ENCODE data around the gene GATA1. TPM values are rescaled to one million over a fixed set of nuclear protein-coding genes. Genes with fewer than 3 reads are reported as not detected.

GATA1 gene
- polyA plus RNA-seq, 6 donors from 2014 or later: 0.23 to 0.27 TPM; not detected in 4

GRCh38 chrX:48769230-48769629 lies 17.2 kb upstream of the GATA1 start:
- no peak overlapping the region for H3K4me3 Mint-ChIP-seq
- no peak for ATAC-seq (ENCODE audit: low read depth in 2 of 2)
- H3K27ac Mint-ChIP-seq: no peak overlapping the region
- peaks cover 0 to 16% (median 0%) of the 10 kb centered on the region in 3 donors for H3K27me3 Mint-ChIP-seq
- DNase-seq: no peak
- H3K4me1 Mint-ChIP-seq: no peaks in the 10 kb centered on the region
- H3K9me3 Mint-ChIP-seq: peaks cover 0 to 3% (median 0%) of the 10 kb centered on the region in 7 donors
- no peaks in the 10 kb centered on the region for H3K36me3 Mint-ChIP-seq

- no peak for DNase-seq
- Mint-ChIP-seq H3K4me1 (no peaks in the 10 kb centered on the region), H3K27ac (no peak overlapping the region), H3K9me3 (peaks cover 0 to 3% (median 0%) of the 10 kb centered on the region in 7 donors), H3K36me3 (no peaks in the 10 kb centered on the region), H3K4me3 (no peak overlapping the region), H3K27me3 (peaks cover 4 to 24% (median 6%) of the 10 kb centered on the region in 3 donors)
- ATAC-seq (ENCODE audit: low read depth in 2 of 2): no peak
Observed at GRCh38 chrX:48770296-48770695, 16.1 kb upstream of the GATA1 start.

- ATAC-seq (ENCODE audit: low read depth in 2 of 2): no peak
- Mint-ChIP-seq H3K27me3 (peaks cover 4 to 42% (median 22%) of the 10 kb centered on the region in 3 donors), H3K4me3 (no peak overlapping the region), H3K36me3 (no peaks in the 10 kb centered on the region), H3K27ac (no peak overlapping the region), H3K9me3 (peaks cover 0 to 8% (median 0%) of the 10 kb centered on the region in 7 donors), H3K4me1 (no peaks in the 10 kb centered on the region)
- DNase-seq: no peak
Observed at GRCh38 chrX:48772602-48773001, 13.8 kb upstream of the GATA1 start.

- H3K9me3 Mint-ChIP-seq: peaks cover 0 to 8% (median 0%) of the 10 kb centered on the region in 7 donors
- DNase-seq (no peak), ATAC-seq (ENCODE audit: low read depth in 2 of 2) (no peak)
- H3K4me3 Mint-ChIP-seq: no peak overlapping the region
- peaks cover 4 to 44% (median 23%) of the 10 kb centered on the region in 3 donors for H3K27me3 Mint-ChIP-seq
- no peaks in the 10 kb centered on the region for H3K36me3 Mint-ChIP-seq
- H3K27ac Mint-ChIP-seq: no peak overlapping the region
- no peaks in the 10 kb centered on the region for H3K4me1 Mint-ChIP-seq
Observed at GRCh38 chrX:48776818-48777439, 9.5 kb upstream of the GATA1 start.

- Mint-ChIP-seq H3K36me3 (no peaks in the 10 kb centered on the region), H3K9me3 (peaks cover 0 to 8% (median 0%) of the 10 kb centered on the region in 7 donors), H3K4me3 (no peak overlapping the region), H3K27me3 (peaks cover 4 to 26% (median 23%) of the 10 kb centered on the region in 3 donors), H3K27ac (no peak overlapping the region), H3K4me1 (no peaks in the 10 kb centered on the region)
- ATAC-seq (ENCODE audit: low read depth in 2 of 2): no peak
- DNase-seq: no peak
Observed at GRCh38 chrX:48779399-48779798, 7.0 kb upstream of the GATA1 start.

GRCh38 chrX:48781705-48782104 lies 4.7 kb upstream of the GATA1 start:
- no peaks in the 10 kb centered on the region for H3K36me3 Mint-ChIP-seq

GRCh38 chrX:48782216-48782615 lies 4.2 kb upstream of the GATA1 start:
- Mint-ChIP-seq H3K27me3 (peaks cover 2 to 23% (median 15%) of the 10 kb centered on the region in 3 donors), H3K4me1 (peaks cover 0 to under 1% (median 0%) of the 10 kb centered on the region in 3 donors), H3K36me3 (no peaks in the 10 kb centered on the region), H3K9me3 (peaks cover 0 to 4% (median 0%) of the 10 kb centered on the region in 7 donors), H3K27ac (no peak overlapping the region), H3K4me3 (no peak overlapping the region)
- ATAC-seq (ENCODE audit: low read depth in 2 of 2): no peak
- no peak for DNase-seq

More at GRCh38 chrX:48781705-48782104, 4.7 kb upstream of the GATA1 start:
- no peak overlapping the region for H3K27ac Mint-ChIP-seq
- H3K9me3 Mint-ChIP-seq: peaks cover 0 to 8% (median 0%) of the 10 kb centered on the region in 7 donors
- DNase-seq (no peak), ATAC-seq (ENCODE audit: low read depth in 2 of 2) (no peak)
- H3K27me3 Mint-ChIP-seq: peaks cover 0 to 23% (median 15%) of the 10 kb centered on the region in 3 donors
- no peaks in the 10 kb centered on the region for H3K4me1 Mint-ChIP-seq
- H3K4me3 Mint-ChIP-seq: no peak overlapping the region

GRCh38 chrX:48782795-48783194 lies 3.6 kb upstream of the GATA1 start:
- no peak overlapping the region for H3K27ac Mint-ChIP-seq
- H3K4me1 Mint-ChIP-seq: peaks cover 0 to 4% (median 0%) of the 10 kb centered on the region in 3 donors
- ATAC-seq (ENCODE audit: low read depth in 2 of 2) (no peak), DNase-seq (no peak)
- H3K36me3 Mint-ChIP-seq: no peaks in the 10 kb centered on the region
- peaks cover 0 to 2% (median 0%) of the 10 kb centered on the region in 7 donors for H3K9me3 Mint-ChIP-seq
- H3K4me3 Mint-ChIP-seq: no peak overlapping the region
- H3K27me3 Mint-ChIP-seq: peaks cover 3 to 23% (median 15%) of the 10 kb centered on the region in 3 donors

- no peak for ATAC-seq (ENCODE audit: low read depth in 2 of 2)
- H3K36me3 Mint-ChIP-seq: peaks cover 0 to 8% of the 10 kb centered on the region in 2 donors
Observed at GRCh38 chrX:48784726-48785125, 1.7 kb upstream of the GATA1 start.

GRCh38 chrX:48785186-48785539 lies 1.2 kb upstream of the GATA1 start:
- Mint-ChIP-seq H3K9me3 (peaks cover 0 to 5% (median 0%) of the 10 kb centered on the region in 7 donors), H3K4me1 (peaks cover 0 to 8% (median 0%) of the 10 kb centered on the region in 3 donors), H3K27ac (no peak overlapping the region), H3K36me3 (peaks cover 0 to 8% of the 10 kb centered on the region in 2 donors), H3K4me3 (no peak overlapping the region), H3K27me3 (peaks cover 7 to 39% (median 33%) of the 10 kb centered on the region in 3 donors)
- ATAC-seq (ENCODE audit: low read depth in 2 of 2): no peak
- DNase-seq: no peak

More at GRCh38 chrX:48784726-48785125, 1.7 kb upstream of the GATA1 start:
- Mint-ChIP-seq H3K4me3 (no peak overlapping the region), H3K27ac (no peak overlapping the region), H3K27me3 (peaks cover 7 to 34% (median 30%) of the 10 kb centered on the region in 3 donors), H3K9me3 (peaks cover 0 to 5% (median 0%) of the 10 kb centered on the region in 7 donors), H3K4me1 (peaks cover 0 to 8% (median 0%) of the 10 kb centered on the region in 3 donors)
- DNase-seq: no peak

- Mint-ChIP-seq H3K4me3 (no peak overlapping the region), H3K4me1 (peaks cover 0 to 12% (median 0%) of the 10 kb centered on the region in 3 donors), H3K27ac (no peak overlapping the region), H3K27me3 (peaks cover 7 to 41% (median 36%) of the 10 kb centered on the region in 3 donors), H3K9me3 (peaks cover 0 to 5% (median 0%) of the 10 kb centered on the region in 7 donors), H3K36me3 (peaks cover 0 to 8% of the 10 kb centered on the region in 2 donors)
- DNase-seq (no peak), ATAC-seq (ENCODE audit: low read depth in 2 of 2) (no peak)
Observed at GRCh38 chrX:48785540-48786214, 713 bp upstream of the GATA1 start.

- Mint-ChIP-seq H3K4me3 (no peak overlapping the region), H3K27ac (peak overlapping the region in 1 of 6 donors; percentile 60), H3K4me1 (peaks cover 0 to 12% (median 0%) of the 10 kb centered on the region in 3 donors), H3K9me3 (peaks cover 0 to 4% (median 0%) of the 10 kb centered on the region in 7 donors), H3K27me3 (peaks cover 7 to 41% (median 36%) of the 10 kb centered on the region in 3 donors), H3K36me3 (peaks cover 0 to 8% of the 10 kb centered on the region in 2 donors)
- DNase-seq (no peak), ATAC-seq (ENCODE audit: low read depth in 2 of 2) (no peak)
Observed at GRCh38 chrX:48786825-48787504, 575 bp downstream of the GATA1 start.
